Thyroid gland (tissue), 4 donors: ENCODE results near the gene TSPO2.

Experiments used
- POLR2A ChIP-seq, 2 donors: fragments of 450-650 bp; IDR thresholded peaks; one replicate each; pipeline ENCODE4 v1.6.1; 2017; ENCODE audit warnings: antibody characterized with exemption in 2 of 2, mild to moderate bottlenecking in 2 of 2, moderate library complexity in 1 of 2
- TF ChIP-seq, protein P1 (sequence below), 6 experiments: fragments of 200-600 bp in 3 of 6; fragments of 450-650 bp in 3 of 6; sonication (generic) in 3 of 6; IDR thresholded peaks; one replicate each; pipeline ENCODE4 v1.5.1; 2016 to 2019; ENCODE audit warnings: antibody characterized with exemption in 6 of 6, mild to moderate bottlenecking in 2 of 6, inconsistent platforms in 1 of 6, moderate library complexity in 1 of 6

DNA sequence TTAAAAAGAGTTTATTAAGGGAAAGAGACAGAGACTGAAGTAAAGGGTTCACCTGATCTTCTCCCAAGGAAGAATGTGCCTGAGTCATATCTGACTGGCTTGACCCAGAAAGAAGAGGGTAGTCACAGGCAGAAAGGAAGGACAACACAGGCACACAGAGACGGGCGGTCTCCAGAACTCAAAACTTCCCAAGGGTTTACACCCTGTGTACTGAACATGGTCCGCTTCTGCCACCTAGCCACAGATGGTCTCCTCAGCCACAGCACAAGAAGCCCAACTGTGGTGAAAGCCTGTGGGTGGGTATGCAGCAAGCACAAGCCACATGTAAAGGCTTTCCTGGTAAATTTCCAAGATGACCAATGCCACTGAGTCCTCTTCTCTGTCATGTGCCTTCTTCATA is 20.4 kb upstream of the TSPO2 start:
- no peak for TF ChIP-seq POLR2A (IDR thresholded peaks at IDR 0.05)
- TF ChIP-seq, protein P1, sequence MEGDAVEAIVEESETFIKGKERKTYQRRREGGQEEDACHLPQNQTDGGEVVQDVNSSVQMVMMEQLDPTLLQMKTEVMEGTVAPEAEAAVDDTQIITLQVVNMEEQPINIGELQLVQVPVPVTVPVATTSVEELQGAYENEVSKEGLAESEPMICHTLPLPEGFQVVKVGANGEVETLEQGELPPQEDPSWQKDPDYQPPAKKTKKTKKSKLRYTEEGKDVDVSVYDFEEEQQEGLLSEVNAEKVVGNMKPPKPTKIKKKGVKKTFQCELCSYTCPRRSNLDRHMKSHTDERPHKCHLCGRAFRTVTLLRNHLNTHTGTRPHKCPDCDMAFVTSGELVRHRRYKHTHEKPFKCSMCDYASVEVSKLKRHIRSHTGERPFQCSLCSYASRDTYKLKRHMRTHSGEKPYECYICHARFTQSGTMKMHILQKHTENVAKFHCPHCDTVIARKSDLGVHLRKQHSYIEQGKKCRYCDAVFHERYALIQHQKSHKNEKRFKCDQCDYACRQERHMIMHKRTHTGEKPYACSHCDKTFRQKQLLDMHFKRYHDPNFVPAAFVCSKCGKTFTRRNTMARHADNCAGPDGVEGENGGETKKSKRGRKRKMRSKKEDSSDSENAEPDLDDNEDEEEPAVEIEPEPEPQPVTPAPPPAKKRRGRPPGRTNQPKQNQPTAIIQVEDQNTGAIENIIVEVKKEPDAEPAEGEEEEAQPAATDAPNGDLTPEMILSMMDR (IDR thresholded peaks at IDR 0.05): peak in 3 of 6 experiments; percentile 18 to 49 (median 33)
